UCSD-AML1 (cell line): ENCODE data around the gene PLEKHA8.
A peak's percentile ranks its signal among the peaks of the same experiment; 100 is the strongest.

Experiments used
- DNase-seq: peaks from one replicate; lab custom pipeline; 2025; ENCODE audit not compliant: unreplicated experiment; lab: John Stamatoyannopoulos, UW

PLEKHA8 gene

GRCh38 chr7:30102281-30102680 lies 74.1 kb downstream of the PLEKHA8 start:
- DNase-seq = no peak

- no peak for DNase-seq
These were observed 75.9 kb downstream of the PLEKHA8 start for GRCh38 chr7:30104157-30104556.

- DNase-seq = no peak
These were observed 84.0 kb downstream of the PLEKHA8 start for GRCh38 chr7:30112103-30112713.

- no peak for DNase-seq
These were observed 84.9 kb downstream of the PLEKHA8 start for GRCh38 chr7:30113144-30113543.

- no peak for DNase-seq
These were observed 86.5 kb downstream of the PLEKHA8 start for GRCh38 chr7:30114536-30115238.

- DNase-seq = no peak
These were observed 87.6 kb downstream of the PLEKHA8 start for GRCh38 chr7:30115709-30116297.

- no peak for DNase-seq
These were observed 88.6 kb downstream of the PLEKHA8 start for GRCh38 chr7:30116771-30117170.

GRCh38 chr7:30117896-30118295 lies 89.7 kb downstream of the PLEKHA8 start:
- no peak for DNase-seq

- no peak for DNase-seq
These were observed 91.8 kb downstream of the PLEKHA8 start for GRCh38 chr7:30119890-30120577.

- DNase-seq = no peak
These were observed 105.8 kb downstream of the PLEKHA8 start for GRCh38 chr7:30133736-30134610.

GRCh38 chr7:30134611-30135300 lies 106.5 kb downstream of the PLEKHA8 start, which contains the start of gene MTURN:
MTURN (plus strand) TSS chr7:30134986; CDS start chr7:30135137, 151 bp downstream.
- DNase-seq = peak; percentile 69

GRCh38 chr7:30135301-30136116 lies 107.3 kb downstream of the PLEKHA8 start:
- peak; percentile 30 for DNase-seq

GRCh38 chr7:30136117-30136731 lies 108.0 kb downstream of the PLEKHA8 start:
- no peak for DNase-seq

GRCh38 chr7:30136743-30137485 lies 108.7 kb downstream of the PLEKHA8 start:
- no peak for DNase-seq

GRCh38 chr7:30139836-30140384 lies 111.7 kb downstream of the PLEKHA8 start:
- no peak for DNase-seq

- no peak for DNase-seq
These were observed 112.2 kb downstream of the PLEKHA8 start for GRCh38 chr7:30140456-30140855.

GRCh38 chr7:30142710-30143109 lies 114.5 kb downstream of the PLEKHA8 start:
- no peak for DNase-seq

- no peak for DNase-seq
These were observed 115.6 kb downstream of the PLEKHA8 start for GRCh38 chr7:30143748-30144251.
